Measurements from ENCODE around the gene ARID1B. TPM values are rescaled to one million over a fixed set of nuclear protein-coding genes. Genes with fewer than 3 reads are reported as not detected.

ARID1B gene
- total RNA-seq, 1 donor from 2014 or later, result 75.4 TPM

- H3K4me1 ChIP-seq (ENCODE audit: insufficient read depth, low read length), result peaks cover 16% of the 10 kb centered on the region
- H3K4me3 ChIP-seq (ENCODE audit: insufficient read depth, low read depth, low read length), result no peak overlapping the region
- Mint-ChIP-seq H3K4me1 (ENCODE audit: low read depth, unreplicated experiment) (no peaks in the 10 kb centered on the region), H3K27ac (ENCODE audit: unreplicated experiment) (peak overlapping the region; percentile 58), H3K36me3 (ENCODE audit: low read depth, unreplicated experiment) (peaks cover 25% of the 10 kb centered on the region), H3K4me3 (ENCODE audit: unreplicated experiment) (no peak overlapping the region), H3K9me3 (ENCODE audit: unreplicated experiment) (no peaks in the 10 kb centered on the region), H3K27me3 (ENCODE audit: low read depth, unreplicated experiment) (no peaks in the 10 kb centered on the region)
- TF ChIP-seq EZH2 (IDR thresholded peaks at IDR 0.05; ENCODE audit: insufficient read depth, low read length) (no peak), CTCF (IDR thresholded peaks at IDR 0.05; ENCODE audit: insufficient read depth, low read depth, low read length) (no peak)
- H3K79me2 ChIP-seq (ENCODE audit: insufficient read depth, low read length), result no peaks in the 10 kb centered on the region
- H4K20me1 ChIP-seq (ENCODE audit: insufficient read depth, low read length), result no peaks in the 10 kb centered on the region
- no peak overlapping the region for H3K27ac ChIP-seq (ENCODE audit: low read depth, low read length)
- no peaks in the 10 kb centered on the region for H3K9me3 ChIP-seq (ENCODE audit: insufficient read depth, low read depth, low read length)
- H3K4me2 ChIP-seq (ENCODE audit: low read length), result no peak overlapping the region
- no peak overlapping the region for H2AFZ ChIP-seq (ENCODE audit: low read depth, low read length)
- peaks cover 28% of the 10 kb centered on the region for H3K36me3 ChIP-seq (ENCODE audit: insufficient read depth, low read length)
- FAIRE-seq, result no peak
- no peaks in the 10 kb centered on the region for H3K27me3 ChIP-seq (ENCODE audit: insufficient read depth, low read length)
- no peak for DNase-seq (ENCODE audit: low read depth)
- no peak overlapping the region for H3K9ac ChIP-seq (ENCODE audit: low read length)
Measured at GRCh38 chr6:157186785-157187181, 409.6 kb downstream of the ARID1B start.

GRCh38 chr6:157187182-157188083 lies 410.3 kb downstream of the ARID1B start:
- Histone ChIP-seq H3K27ac (ENCODE audit: low read depth, low read length) (peak overlapping the region; percentile 20), H4K20me1 (ENCODE audit: insufficient read depth, low read length) (no peaks in the 10 kb centered on the region), H3K79me2 (ENCODE audit: insufficient read depth, low read length) (no peaks in the 10 kb centered on the region), H3K27me3 (ENCODE audit: insufficient read depth, low read length) (no peaks in the 10 kb centered on the region), H2AFZ (ENCODE audit: low read depth, low read length) (no peak overlapping the region), H3K4me3 (ENCODE audit: insufficient read depth, low read depth, low read length) (no peak overlapping the region), H3K36me3 (ENCODE audit: insufficient read depth, low read length) (peaks cover 28% of the 10 kb centered on the region), H3K4me2 (ENCODE audit: low read length) (peak overlapping the region; percentile 11), H3K9me3 (ENCODE audit: insufficient read depth, low read depth, low read length) (no peaks in the 10 kb centered on the region), H3K9ac (ENCODE audit: low read length) (no peak overlapping the region), H3K4me1 (ENCODE audit: insufficient read depth, low read length) (peaks cover 16% of the 10 kb centered on the region)
- TF ChIP-seq EZH2 (IDR thresholded peaks at IDR 0.05; ENCODE audit: insufficient read depth, low read length), result no peak
- H3K9me3 Mint-ChIP-seq (ENCODE audit: unreplicated experiment), result no peaks in the 10 kb centered on the region
- H3K36me3 Mint-ChIP-seq (ENCODE audit: low read depth, unreplicated experiment), result peaks cover 26% of the 10 kb centered on the region
- peak overlapping the region; percentile 58 for H3K27ac Mint-ChIP-seq (ENCODE audit: unreplicated experiment)
- peak; percentile 36 for DNase-seq (ENCODE audit: low read depth)
- H3K4me1 Mint-ChIP-seq (ENCODE audit: low read depth, unreplicated experiment), result no peaks in the 10 kb centered on the region
- FAIRE-seq, result no peak
- H3K27me3 Mint-ChIP-seq (ENCODE audit: low read depth, unreplicated experiment), result no peaks in the 10 kb centered on the region
- H3K4me3 Mint-ChIP-seq (ENCODE audit: unreplicated experiment), result no peak overlapping the region

- Histone ChIP-seq H3K4me1 (ENCODE audit: insufficient read depth, low read length) (peaks cover 16% of the 10 kb centered on the region), H4K20me1 (ENCODE audit: insufficient read depth, low read length) (no peaks in the 10 kb centered on the region), H3K79me2 (ENCODE audit: insufficient read depth, low read length) (no peaks in the 10 kb centered on the region), H3K4me3 (ENCODE audit: insufficient read depth, low read depth, low read length) (no peak overlapping the region), H3K4me2 (ENCODE audit: low read length) (peak overlapping the region; percentile 11), H2AFZ (ENCODE audit: low read depth, low read length) (no peak overlapping the region), H3K27ac (ENCODE audit: low read depth, low read length) (peak overlapping the region; percentile 20), H3K36me3 (ENCODE audit: insufficient read depth, low read length) (peaks cover 28% of the 10 kb centered on the region), H3K9me3 (ENCODE audit: insufficient read depth, low read depth, low read length) (no peaks in the 10 kb centered on the region), H3K9ac (ENCODE audit: low read length) (no peak overlapping the region), H3K27me3 (ENCODE audit: insufficient read depth, low read length) (no peaks in the 10 kb centered on the region)
- TF ChIP-seq EZH2 (IDR thresholded peaks at IDR 0.05; ENCODE audit: insufficient read depth, low read length) (no peak), CTCF (IDR thresholded peaks at IDR 0.05; ENCODE audit: insufficient read depth, low read depth, low read length) (no peak)
- FAIRE-seq (no peak), DNase-seq (ENCODE audit: low read depth) (peak; percentile 91)
- Mint-ChIP-seq H3K4me3 (ENCODE audit: unreplicated experiment) (no peak overlapping the region), H3K27me3 (ENCODE audit: low read depth, unreplicated experiment) (no peaks in the 10 kb centered on the region), H3K27ac (ENCODE audit: unreplicated experiment) (no peak overlapping the region), H3K36me3 (ENCODE audit: low read depth, unreplicated experiment) (peaks cover 26% of the 10 kb centered on the region), H3K9me3 (ENCODE audit: unreplicated experiment) (no peaks in the 10 kb centered on the region), H3K4me1 (ENCODE audit: low read depth, unreplicated experiment) (no peaks in the 10 kb centered on the region)
Measured at GRCh38 chr6:157188213-157188612, 411.0 kb downstream of the ARID1B start.

Data from astrocyte (in vitro differentiated cells and primary cell).